ENCODE data around the gene DHRSX.
"Not testable (repeated sequence)": the region's sequence is repeated elsewhere in the genome, so short reads cannot be mapped to it uniquely, and the experiment has no call there.

The DHRSX gene

DNA sequence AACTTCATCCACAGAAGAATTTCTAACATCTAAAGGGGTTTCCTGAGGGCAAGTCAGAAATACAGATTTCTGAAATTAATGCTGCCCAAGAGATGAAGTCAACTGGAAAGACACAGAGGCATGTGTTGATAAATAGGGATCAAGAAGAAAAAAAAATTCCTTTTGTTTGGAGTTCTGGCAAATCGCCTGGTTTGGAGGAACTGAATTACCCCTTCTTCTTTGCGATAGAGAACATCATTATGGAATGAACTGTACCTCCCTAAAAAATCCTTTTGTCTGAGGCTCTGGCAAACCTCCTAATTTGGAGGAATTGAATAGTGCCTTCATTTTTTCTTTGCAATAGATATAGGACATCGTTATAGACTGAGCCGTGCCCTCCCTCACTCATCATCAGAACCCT is 200.9 kb downstream of the DHRSX start:
- no peak for DNase-seq

DNA sequence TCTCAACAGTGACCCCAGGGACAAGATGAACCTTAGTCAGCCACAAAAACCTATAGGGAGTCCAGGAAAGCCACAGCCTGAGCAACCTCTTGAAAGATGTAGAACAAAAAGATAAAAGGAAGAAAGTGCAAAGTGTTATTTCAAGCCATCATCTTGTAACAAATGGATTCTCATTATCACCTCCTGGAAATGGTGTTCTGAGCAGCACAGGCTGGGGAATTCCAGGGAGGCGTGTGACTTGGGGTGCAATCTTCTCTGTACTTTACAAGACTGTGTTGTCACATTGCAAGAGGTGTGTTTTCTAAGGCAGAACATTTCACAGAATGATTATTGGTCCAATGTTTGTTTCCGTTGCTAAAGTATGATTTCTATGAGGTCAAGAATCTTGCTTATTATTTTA is 214.0 kb downstream of the DHRSX start:
- no peak for DNase-seq

DNA sequence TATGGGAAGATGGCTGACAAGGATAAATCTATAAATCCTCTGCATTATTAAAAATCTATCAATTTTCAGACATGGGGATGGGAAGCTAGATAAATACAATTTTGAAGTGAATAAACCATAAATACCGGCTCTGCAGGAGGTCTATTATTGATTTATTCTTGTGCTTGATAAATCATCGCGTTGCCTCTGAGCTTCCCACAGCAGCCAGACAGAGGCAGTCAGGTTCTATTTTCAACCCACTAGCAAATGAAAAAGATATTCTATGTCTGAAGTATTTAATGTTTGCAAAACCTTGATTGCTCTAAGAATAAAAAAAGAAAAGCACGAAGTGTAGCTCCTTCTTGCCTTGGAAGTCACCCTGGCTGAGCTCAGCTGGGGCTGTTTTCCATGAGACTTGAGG is 216.2 kb downstream of the DHRSX start:
- no peak for DNase-seq

DNA sequence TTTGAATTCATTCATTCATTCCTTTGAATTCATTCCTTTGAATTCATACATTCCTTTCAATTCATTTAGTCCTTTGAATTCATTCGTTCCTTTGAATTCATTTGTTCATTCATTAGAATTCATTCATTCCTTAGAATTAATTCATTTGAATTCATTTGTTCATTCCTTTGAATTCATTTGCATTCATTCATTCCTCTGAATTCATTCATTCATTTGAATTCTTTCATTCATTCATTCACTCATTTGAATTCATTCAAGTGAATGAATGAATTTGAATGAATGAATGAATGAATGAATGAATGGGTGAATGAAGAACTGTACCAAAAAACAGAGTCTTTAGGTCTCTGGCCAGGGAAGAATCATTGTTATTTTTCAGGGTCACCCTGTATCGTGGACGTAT is 216.6 kb downstream of the DHRSX start:
- no peak for DNase-seq

DNA sequence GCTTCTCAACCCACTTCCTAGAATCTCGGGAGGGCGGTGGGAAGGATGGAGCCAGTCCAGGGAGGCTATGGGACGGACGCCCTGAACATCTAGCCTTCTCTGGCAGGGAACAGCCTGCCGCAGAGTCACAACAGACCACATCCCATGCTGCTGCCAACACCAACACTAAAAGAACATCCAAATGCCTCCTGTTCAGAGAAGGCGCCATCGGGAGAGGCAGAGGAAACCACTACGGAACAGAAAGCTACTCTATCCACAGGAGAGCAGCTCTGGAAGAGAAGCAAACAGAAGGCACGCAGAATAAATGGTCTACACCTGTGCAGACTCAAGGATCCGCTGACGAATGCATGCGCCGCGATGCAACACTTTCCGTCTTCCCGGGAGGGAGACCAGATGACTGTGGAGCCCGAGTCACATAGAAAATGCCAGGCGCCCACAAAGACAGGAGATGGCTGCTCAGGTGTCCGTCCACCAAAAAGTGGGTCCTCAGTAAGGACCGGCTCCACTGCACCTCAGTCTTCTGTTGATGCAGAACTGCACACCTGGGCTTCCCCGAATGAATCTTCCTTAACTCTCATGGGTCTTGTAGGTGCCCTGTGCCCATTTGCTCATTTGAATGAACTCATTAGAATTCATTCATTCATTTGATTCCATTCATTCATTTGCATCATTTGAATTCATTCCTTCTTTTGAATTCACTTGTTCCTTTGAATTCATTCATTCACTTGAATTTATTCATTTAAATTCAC is 217.5 kb downstream of the DHRSX start:
- no peak for DNase-seq

DNA sequence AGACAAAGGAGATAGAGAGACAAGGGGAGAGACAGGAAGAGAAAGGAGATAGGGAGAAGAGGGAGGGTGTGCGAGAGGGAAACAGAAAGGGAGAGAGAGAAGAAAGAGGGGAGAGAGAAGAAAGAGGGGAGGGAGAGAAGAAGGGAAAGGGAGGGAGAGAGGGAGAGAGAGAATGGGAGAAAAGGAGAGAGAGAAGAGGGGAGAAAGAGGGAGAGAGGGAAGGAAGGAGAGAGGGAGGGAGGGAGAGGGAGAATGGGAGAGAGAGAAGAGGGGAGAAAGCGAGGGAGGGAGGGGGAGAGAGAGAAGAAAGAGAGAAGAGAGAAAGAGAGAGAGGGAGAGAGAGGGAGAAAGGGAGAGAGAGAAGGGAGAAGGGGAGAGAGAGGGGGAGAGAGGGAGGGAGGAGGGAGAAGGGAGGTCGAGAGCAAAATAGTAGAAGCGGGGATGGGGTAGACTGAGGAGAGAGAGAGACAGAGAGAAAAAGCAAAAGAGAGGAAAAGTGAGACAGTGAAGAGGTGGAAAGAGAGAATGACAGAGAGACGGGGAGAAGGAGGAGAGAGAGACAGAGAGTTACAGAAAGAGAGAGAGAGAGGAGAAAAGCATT is 218.2 kb downstream of the DHRSX start:
- DNase-seq: no peak

DNA sequence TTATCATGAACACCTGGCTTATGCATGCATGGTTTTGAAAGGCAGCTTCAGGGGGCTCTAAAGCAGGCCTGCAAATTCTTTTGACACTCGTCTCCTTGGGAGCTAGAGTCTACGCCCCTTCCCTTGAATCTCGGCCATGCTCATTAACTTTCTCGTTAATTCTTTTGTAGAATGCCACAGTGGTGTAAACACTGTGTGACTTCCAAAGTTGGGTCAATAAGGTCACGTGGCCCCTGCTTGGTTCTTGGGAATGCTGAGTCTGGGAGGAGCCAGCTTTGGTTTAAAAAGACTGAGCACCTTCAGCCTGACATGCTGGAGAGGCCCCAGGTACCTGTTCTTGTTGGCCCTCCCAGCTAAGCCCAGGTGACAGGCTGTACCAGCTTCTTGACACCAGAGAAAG is 228.4 kb downstream of the DHRSX start:
- no peak for DNase-seq

DNA sequence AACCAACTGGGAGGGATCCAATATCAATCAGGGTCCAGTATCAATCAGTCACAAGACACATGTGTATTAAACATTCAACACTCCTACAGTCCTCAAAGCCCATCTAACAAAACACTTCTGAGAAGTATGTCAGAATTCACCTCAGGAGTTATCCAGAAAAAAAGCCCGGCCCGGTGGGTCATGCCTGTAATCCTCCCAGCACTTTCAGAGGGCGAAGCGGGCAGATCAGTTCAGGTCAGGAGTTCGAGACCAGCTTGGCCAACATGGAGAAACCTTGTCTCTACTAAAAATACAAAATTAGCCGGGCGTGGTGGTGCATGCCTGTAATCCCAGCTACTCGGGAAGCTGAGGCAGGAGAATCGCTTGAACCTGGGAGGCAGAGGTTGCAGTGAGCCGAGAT is 229.2 kb downstream of the DHRSX start:
- not testable (repeated sequence) for DNase-seq

DNA sequence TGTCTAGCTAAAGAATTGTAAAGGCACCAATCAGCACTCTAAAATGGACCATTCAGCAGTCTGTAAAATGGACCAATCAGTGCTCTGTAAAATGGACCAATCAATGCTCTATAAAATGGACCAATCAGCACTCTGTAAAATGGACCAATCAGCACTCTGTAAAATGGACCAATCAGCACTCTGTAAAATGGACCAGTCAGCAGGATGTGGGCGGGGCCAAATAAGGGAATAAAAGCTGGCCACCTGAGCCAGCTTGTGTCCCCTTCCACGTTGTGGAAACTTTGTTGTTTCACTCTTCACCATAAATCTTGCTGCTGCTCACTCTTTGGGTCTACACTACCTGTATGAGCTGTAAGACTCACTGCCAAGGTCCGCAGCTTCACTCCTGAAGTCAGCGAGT is 230.0 kb downstream of the DHRSX start:
- not testable (repeated sequence) for DNase-seq

DNA sequence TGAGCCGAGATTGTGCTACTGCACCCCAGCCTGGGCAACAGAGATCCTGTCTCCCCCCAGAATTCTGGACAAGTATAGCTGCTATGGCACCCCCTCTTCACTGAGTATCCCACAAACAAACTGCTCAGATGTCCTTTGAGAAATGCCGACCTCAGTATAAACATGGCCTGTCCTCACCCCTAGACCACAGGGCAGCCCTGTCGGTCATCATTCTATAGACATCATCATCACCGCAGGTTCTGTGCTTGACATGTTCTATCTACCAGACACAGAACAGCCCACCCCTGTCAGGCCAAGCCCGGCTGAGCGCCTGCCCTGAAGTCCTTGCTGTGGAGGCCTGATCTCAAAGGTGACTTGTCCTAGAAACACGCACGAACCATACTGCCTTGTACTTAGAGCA is 232.9 kb downstream of the DHRSX start:
- DNase-seq: no peak

DNA sequence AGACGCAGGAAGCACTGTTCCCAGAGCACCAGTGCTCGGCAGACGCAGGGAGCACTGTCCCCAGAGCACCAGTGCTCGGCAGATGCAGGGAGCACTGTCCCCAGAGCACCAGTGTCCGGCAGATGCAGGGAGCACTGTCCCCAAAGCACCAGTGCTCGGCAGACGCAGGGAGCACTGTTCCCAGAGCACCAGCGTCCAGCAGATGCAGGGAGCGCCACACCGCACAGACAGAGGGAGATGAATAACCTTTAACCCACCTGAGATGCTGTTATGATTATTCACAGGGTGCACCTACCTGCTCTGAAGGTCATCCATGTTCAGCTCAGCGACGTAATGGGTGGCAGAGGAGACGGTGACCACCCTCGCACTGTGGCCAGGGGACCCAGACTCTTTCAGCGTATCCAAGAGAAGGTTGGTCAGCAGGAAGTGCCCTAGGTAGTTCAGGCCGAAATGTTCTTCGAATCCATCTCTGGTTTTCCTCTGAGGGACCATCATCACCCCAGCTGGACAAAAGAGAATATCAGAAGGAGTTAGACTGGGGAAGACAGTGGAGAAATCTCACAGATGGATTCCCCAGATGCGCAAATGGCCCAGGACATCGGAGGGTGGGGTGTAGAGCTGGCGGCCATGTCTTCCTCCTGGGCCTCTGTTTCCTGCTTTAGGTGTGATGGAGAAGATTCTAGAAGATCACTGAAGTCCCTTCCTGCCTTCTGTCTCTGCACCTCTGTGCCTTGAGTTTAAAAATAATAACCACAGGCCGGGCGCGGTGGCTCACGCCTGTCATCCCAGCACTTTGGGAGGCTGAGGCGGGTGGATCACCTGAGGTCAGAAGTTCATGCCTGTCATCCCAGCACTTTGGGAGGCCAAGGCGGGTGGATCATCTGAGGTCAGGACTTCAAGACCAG is 234.1 kb downstream of the DHRSX start:
- DNase-seq: no peak

DNA sequence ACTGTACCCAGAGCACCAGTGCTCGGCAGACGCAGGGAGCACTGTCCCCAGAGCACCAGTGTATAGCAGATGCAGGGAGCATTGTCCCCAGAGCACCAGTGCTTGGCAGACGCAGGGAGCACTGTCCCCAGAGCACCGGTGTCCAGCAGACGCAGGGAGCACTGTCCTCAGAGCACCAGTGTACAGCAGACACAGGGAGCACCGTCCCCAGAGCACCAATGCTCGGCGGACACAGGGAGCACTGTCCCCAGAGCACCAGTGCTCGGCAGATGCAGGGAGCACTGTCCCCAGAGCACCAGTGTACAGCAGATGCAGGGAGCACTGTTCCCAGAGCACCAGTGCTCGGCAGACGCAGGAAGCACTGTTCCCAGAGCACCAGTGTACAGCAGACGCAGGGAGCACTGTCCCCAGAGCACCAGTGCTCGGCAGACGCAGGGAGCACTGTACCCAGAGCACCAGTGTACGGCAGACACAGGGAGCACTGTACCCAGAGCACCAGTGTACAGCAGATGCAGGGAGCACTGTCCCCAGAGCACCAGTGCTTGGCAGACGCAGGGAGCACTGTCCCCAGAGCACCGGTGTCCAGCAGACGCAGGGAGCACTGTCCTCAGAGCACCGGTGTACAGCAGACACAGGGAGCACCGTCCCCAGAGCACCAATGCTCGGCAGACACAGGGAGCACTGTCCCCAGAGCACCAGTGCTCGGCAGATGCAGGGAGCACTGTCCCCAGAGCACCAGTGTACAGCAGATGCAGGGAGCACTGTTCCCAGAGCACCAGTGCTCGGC is 234.9 kb downstream of the DHRSX start:
- not testable (repeated sequence) for DNase-seq

DNA sequence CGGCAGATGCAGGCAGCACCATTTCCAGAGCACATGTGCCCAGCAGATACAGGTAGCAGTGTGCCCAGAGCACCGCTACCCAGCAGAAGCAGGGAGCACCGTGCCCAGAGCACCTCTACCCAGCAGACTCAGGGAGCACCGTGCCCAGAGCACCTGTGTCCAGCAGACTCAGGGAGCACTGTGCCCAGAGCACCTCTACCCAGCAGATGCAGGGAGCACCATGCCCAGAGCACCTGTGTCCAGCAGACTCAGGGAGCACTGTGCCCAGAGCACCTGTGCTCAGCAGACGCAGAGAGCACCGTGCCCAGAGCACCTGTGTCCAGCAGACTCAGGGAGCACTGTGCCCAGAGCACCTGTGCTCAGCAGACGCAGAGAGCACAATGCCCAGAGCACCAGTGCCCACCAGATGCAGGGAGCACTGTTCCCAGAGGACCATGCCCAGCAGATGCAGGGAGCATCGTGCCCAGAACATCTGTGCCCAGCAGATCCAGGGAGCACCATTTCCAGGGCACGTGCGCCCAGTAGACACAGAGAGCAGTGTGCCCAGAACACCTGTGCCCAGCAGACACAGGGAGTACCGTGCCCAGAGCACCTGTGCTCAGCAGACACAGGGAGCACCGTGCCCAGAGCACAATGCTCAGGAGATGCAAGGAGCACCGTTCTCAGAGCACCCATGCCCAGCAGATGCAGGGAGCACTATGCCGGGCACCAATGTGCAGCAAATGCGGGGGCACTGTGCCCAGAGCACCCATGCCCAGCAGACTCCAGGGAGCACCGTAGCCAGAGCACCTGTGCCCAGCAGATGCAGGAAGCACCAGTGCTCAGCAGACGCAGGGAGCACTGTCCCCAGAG is 236.4 kb downstream of the DHRSX start:
- no peak for DNase-seq

DNA sequence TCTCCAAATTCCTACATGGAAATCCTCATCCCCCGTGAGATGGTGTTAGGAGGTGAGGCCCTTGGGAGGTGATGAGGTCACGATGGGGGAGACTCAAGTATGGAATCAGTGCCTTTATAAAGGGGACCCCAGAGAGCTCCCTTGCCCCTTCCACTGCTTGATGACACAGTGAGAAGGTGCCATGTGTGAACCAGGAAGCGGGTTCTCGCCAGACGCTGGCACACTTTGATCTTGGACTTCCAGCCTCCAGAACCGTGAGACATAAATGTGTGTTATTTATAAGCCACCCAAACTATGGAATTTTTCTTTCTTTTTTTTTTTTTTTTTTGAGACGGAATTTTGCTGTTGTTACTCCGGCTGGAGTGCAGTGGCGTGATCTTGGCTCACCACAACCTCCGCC is 237.6 kb downstream of the DHRSX start:
- no peak for DNase-seq

DNA sequence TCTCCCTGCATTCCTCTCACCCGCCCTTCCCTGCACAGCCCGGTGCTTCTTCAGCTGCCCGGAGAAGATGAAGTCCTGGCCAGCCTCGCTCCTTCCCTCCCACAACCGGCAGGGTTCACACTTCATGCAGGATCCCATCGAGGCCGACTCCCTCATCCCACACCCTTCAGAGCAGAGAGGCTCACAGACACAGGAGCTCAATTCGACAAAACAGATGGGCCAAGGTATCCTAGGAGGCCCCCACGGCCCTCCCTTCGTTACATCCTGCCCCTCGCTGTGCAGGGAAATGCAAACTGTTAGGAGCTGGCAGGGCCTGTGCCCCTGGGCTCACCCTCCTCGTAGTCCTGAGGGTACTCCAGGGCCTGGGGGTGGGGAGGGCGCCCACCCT is 238.1 kb downstream of the DHRSX start:
- no peak for DNase-seq

DNA sequence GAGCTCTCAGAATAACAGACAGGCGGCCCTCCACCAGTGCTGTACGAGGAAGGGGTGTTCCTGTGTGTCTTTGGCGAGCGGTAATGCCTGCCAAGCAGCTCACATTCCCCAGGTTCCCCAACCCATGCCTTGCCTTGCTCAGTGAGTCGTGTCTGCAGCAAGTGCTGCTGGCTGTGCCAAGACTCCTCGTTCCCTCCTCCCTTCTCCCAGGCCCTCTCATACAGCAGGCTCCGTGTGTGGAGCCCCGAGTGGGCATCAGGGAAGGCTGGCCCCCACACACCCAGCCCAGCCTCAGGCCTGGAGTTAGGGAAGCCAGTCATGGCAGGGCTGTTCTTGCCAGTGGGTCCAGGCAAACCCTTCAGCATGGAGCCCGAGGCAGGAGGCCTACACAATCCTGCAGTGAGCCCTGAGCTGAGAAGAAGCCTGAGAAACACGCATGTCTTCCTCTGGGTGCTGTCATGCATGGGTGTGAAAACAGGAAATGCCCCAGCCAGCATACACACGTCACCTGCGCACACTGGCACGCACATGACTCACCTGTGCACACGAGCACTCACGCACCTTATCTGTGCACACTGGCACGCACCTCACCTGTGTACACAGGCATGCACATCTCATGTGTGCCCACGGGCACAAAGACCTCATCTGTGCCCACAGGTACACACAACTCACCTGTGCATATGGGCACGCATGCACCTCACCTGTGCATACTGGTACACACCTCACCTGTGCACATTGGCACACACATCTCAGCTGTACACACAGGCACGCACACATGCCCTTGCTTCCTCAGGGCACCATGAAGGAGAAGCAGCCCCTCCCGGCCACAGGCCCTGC is 238.7 kb downstream of the DHRSX start:
- DNase-seq: no peak

DNA sequence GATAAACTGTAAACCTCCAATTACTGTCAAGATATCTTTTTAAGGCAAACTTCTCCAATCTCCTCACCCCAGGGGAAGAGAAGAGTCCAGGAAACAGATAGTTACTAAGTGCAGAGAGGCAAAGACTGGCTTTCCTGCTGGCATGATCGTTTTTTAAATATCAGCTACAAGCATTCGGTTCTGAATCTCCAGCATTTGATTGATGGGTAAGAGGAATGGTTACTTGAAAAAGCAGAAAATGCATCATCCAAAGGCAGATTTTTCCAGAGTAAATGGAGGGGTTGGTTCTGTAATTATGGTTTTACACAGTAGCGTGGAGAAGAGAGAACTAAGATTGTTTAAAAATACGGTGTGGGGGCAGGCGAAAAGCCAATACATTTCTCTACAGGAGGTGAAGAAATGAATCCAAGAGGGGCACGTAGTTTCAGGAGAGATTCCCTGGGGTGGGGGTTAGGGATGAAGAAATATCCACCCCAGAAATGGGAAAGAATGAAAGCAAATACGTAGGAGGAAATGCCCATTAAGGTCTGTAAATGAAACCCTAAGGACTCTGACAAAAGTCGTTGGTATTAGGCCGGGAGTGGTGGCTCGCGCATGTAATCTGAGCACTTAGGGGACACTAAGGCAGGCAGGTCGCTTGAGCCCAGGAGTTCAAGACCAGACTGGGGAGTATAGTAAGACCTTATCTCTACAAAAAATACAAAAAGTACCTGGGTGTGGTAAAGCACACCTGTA is 248.3 kb downstream of the DHRSX start:
- no peak for DNase-seq

DNA sequence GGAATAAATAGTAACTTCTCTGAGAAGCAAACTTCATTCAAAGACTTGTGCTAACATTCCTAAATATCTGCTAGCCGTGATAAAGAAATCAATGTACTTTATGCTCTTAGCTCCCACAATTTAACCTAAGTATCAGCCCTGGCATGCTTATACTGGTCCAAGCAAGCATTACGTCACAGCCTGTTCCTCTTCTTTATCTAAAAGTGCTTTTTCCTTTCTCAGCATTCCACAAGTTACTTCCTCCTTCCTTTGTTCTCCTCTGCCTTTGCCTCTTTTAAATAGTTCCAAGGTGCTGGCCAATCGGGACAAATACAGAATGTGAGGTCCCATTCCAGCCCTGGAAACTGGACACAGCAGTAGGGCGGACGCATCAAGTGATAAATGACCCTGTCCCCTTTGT is 249.6 kb downstream of the DHRSX start:
- DNase-seq: no peak

DNA sequence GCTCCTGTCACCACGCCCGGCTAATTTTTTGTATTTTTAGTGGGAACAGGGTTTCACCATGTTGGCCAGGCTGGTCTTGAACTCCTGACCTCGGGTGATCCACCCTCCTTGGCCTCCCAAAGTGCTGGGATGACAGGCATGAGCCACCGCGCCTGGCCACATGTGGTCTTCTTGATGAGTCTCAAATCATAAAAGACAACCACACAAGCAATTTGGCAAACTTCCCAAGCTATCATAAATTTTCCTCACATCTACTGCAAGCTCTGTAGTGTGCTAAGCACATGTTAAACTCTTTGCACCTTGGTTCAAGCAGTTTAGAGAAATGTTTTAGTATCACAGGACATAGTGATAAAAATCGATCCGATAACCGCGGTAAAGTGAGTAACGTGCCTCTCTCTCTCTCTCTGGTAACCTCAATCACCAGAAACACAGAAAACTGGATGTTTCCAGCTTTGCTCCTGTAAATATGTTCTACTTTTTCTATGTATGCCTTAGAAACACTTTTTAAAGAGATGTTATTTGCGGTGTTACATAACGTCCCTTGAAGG is 256.8 kb downstream of the DHRSX start:
- no peak for DNase-seq

DNA sequence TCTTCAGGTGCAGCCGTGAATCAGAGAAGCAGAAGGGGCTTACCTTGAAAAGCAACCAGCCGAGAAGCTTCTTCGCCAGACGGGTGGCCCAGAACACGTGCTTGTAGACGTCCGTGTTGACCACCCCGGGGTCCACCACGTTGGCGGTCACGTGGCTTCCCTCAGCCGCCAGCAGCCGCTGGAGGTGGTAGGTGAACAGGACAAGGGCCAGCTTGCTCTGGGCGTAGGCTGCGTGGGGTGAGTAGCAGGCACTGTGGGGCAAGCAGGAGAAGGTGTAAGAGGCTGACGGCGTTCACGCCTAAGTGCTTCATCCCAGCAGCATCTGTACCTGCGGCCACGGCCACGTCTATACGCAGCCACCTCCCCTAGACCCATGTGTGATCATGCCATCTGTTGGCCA is 257.8 kb downstream of the DHRSX start:
- DNase-seq: no peak
